ACC112 (cell line): ENCODE measurements around the gene SIAE.
"Not testable (repeated sequence)": the region's sequence is repeated elsewhere in the genome, so short reads cannot be mapped to it uniquely, and the experiment has no call there.

Experiments used
- H2AFZ ChIP-seq: fragments of 200-600 bp; sonication (generic); one replicate; pipeline ENCODE4 v1.6.0; 2017; ENCODE audit warnings: antibody characterized with exemption, low read length; ENCODE audit not compliant: unreplicated experiment
- H3K27ac ChIP-seq: fragments of 200-600 bp; sonication (generic); 2 replicates; pipeline ENCODE4 v1.5.1; 2014; ENCODE audit warnings: low read depth, mild to moderate bottlenecking, antibody characterized with exemption, low read length, moderate library complexity
- H3K27me3 ChIP-seq: fragments of 200-600 bp; sonication (generic); 2 replicates; pipeline ENCODE4 v1.6.1; 2014; ENCODE audit warnings: mild to moderate bottlenecking, antibody characterized with exemption, low read length, moderate library complexity, mixed read lengths; ENCODE audit not compliant: insufficient read depth
- H3K36me3 ChIP-seq: fragments of 200-600 bp; sonication (generic); 2 replicates; pipeline ENCODE4 v1.6.1; 2016; ENCODE audit warnings: mild to moderate bottlenecking, antibody characterized with exemption, low read length, moderate library complexity, mixed read lengths; ENCODE audit not compliant: insufficient read depth
- H3K4me1 ChIP-seq: fragments of 200-600 bp; sonication (generic); one replicate; pipeline ENCODE4 v1.6.1; 2016; ENCODE audit warnings: low read length, mixed read lengths; ENCODE audit not compliant: insufficient read depth, unreplicated experiment, control insufficient read depth
- H3K4me3 ChIP-seq: fragments of 200-600 bp; sonication (generic); 2 replicates; pipeline ENCODE4 v1.5.1; 2014; ENCODE audit warnings: mild to moderate bottlenecking, low read depth, low read length
- H3K79me2 ChIP-seq: fragments of 200-600 bp; sonication (generic); one replicate; pipeline ENCODE4 v1.6.0; 2016; ENCODE audit warnings: low read length; ENCODE audit not compliant: control insufficient read depth, unreplicated experiment, insufficient read depth

SIAE gene

GRCh38 chr11:124605719-124606118 lies 67.8 kb downstream of the SIAE start:
- Histone ChIP-seq H3K4me1 (peaks cover 11% of the 10 kb centered on the region), H3K79me2 (no peaks in the 10 kb centered on the region), H3K27me3 (no peaks in the 10 kb centered on the region), H3K4me3 (no peak overlapping the region), H2AFZ (no peak overlapping the region), H3K36me3 (no peaks in the 10 kb centered on the region), H3K27ac (no peak overlapping the region)

DNA sequence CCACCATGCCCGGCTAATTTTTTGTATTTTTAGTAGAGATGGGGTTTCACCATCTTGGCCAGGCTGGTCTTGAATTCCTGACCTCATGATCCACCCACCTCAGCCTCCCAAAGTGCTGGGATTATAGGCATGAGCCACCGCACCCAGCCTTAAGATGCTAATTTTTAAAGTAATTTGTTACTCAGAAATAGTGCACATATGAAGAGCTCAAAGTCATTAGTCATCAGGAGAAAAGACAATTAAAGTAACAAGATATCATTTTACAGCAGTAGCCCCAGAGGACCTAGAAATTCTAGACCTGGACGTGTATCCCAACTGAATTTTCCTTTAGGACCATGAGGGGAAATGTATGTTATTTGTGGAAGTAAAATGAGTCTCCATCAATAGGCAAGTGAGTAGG lies 70.8 kb downstream of the SIAE start:
- H3K36me3 ChIP-seq, H3K27me3 ChIP-seq, H2AFZ ChIP-seq, H3K79me2 ChIP-seq, H3K27ac ChIP-seq, H3K4me3 ChIP-seq: not testable (repeated sequence)
- peaks cover 11% of the 10 kb centered on the region for H3K4me1 ChIP-seq

DNA sequence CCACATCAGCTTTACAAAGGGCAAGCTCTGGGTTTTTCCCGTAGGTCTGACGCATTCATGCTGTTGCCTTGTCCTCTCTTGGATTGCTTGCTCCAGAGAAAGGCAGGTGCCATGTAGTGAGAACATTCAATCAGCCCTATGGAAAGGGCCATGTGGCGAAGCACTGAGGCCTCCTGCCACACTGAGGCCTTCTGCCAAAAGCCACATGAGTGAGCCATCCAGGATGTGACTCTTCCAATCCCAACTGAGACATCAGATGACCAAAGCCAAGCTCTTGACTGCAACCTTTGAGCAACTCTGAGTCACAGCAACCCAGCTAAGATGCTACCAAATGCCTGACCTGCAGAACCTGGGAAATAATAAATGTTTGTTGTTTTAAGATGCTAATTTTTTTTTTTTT lies 71.3 kb downstream of the SIAE start:
- no peak overlapping the region for H2AFZ ChIP-seq
- H3K27me3 ChIP-seq = peaks cover 10% of the 10 kb centered on the region
- no peaks in the 10 kb centered on the region for H3K36me3 ChIP-seq
- no peak overlapping the region for H3K4me3 ChIP-seq
- peak overlapping the region; percentile 27; the same call in 1 of the 2 replicates for H3K27ac ChIP-seq
- peaks cover 11% of the 10 kb centered on the region for H3K4me1 ChIP-seq
- H3K79me2 ChIP-seq = no peaks in the 10 kb centered on the region

DNA sequence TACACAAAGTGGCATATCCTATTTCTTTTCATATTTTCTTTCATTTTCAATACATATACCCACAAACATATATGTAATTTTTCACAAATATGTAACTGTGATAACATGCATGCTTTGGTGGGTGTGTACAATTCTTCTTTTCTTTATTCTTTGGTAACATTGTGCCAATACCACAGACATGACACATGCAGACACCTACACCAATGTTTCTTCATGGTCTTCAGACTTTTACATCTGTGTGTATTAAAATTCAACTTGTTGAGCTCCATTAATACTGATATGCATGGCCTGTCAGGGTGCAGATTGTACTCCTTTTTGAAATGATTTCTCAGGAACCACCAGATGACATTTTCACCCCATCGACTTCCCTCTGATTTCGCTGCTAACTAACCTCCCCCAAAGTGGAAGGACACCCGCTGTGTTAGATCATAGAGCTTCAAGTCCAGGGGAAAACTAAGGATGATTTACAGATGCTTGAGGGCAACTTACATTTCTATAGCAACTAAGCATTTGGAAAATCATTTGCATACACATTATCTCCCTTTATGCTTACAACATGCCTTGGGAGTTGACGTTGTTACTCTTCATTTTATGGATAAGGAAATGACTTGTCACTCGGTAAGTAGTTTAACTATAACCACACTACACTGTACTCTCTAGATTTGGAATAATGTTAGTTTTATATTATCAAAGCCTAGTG lies 72.8 kb downstream of the SIAE start:
- no peaks in the 10 kb centered on the region for H3K79me2 ChIP-seq
- H3K27ac ChIP-seq = no peak overlapping the region
- H3K4me3 ChIP-seq = no peak overlapping the region
- H2AFZ ChIP-seq = no peak overlapping the region
- H3K27me3 ChIP-seq = peaks cover 24% of the 10 kb centered on the region
- no peaks in the 10 kb centered on the region for H3K36me3 ChIP-seq
- peaks cover 11% of the 10 kb centered on the region for H3K4me1 ChIP-seq

- Histone ChIP-seq H3K4me3 (no peak overlapping the region), H3K36me3 (no peaks in the 10 kb centered on the region), H3K27ac (no peak overlapping the region), H3K4me1 (peaks cover 11% of the 10 kb centered on the region), H3K79me2 (no peaks in the 10 kb centered on the region), H3K27me3 (peaks cover 46% of the 10 kb centered on the region), H2AFZ (no peak overlapping the region)
These were observed 75.9 kb downstream of the SIAE start for GRCh38 chr11:124597626-124598025.

DNA sequence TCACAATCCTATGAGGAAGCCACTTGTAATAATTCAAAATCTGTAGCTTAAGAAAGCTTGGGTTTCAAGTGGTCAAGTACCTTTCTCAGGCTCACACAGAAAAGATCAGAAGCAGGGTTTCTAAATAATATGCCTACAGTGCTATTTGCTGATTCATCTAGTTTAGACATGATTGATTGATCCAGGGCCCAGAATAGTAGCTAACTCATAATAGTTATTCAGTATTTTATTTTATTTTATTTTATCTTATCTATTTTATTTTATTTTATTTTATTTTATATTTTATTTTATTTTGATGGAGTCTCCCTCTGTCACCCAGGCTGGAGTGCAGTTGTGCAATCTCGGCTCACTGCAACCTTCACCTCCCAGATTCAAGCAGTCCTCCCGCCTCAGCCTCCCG lies 78.2 kb downstream of the SIAE start:
- Histone ChIP-seq H3K36me3 (no peaks in the 10 kb centered on the region), H3K4me3 (no peak overlapping the region), H3K4me1 (no peaks in the 10 kb centered on the region), H3K27me3 (peaks cover 53% of the 10 kb centered on the region), H3K79me2 (no peaks in the 10 kb centered on the region), H3K27ac (no peak overlapping the region), H2AFZ (no peak overlapping the region)

GRCh38 chr11:124592627-124593026 lies 80.9 kb downstream of the SIAE start:
- no peaks in the 10 kb centered on the region for H3K4me1 ChIP-seq
- no peak overlapping the region for H3K4me3 ChIP-seq
- no peak overlapping the region for H2AFZ ChIP-seq
- H3K79me2 ChIP-seq = no peaks in the 10 kb centered on the region
- no peak overlapping the region for H3K27ac ChIP-seq
- peaks cover 70% of the 10 kb centered on the region for H3K27me3 ChIP-seq
- no peaks in the 10 kb centered on the region for H3K36me3 ChIP-seq

- peaks cover 62% of the 10 kb centered on the region for H3K27me3 ChIP-seq
- H3K36me3 ChIP-seq = no peaks in the 10 kb centered on the region
- no peaks in the 10 kb centered on the region for H3K79me2 ChIP-seq
- H3K4me1 ChIP-seq = no peaks in the 10 kb centered on the region
- H3K4me3 ChIP-seq = no peak overlapping the region
- H2AFZ ChIP-seq = no peak overlapping the region
- H3K27ac ChIP-seq = no peak overlapping the region
These were observed 82.1 kb downstream of the SIAE start for GRCh38 chr11:124591430-124591829.

DNA sequence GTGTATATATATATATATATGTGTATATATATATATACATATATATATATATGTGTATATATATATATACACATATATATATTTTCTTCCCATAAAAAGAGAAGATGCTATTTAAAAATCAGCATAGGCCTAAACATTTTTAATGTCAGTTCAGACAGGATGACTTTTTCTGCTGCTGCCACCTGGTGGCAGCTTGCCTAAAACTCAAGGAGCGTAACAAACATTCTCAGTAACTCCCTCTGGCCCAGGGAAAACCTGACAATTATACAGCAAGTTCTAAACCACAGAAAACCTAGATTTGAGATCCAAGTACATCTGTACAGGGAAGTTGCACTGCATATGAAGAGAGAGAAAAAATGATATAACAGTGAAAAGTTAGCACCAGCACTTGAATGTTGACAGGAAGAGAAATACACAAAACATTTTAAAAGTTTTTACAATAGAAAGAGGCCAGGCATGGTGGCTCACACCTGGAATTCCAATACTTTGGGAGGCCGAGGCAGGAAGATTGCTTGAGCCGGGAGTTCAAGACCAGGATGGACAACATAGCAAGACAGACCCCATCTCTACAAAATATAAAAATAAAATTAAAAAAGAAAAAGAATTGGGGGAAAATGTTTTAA lies 87.2 kb downstream of the SIAE start:
- Histone ChIP-seq H2AFZ (no peak overlapping the region), H3K4me1 (no peaks in the 10 kb centered on the region), H3K27me3 (peaks cover 49% of the 10 kb centered on the region), H3K36me3 (no peaks in the 10 kb centered on the region), H3K4me3 (no peak overlapping the region), H3K79me2 (no peaks in the 10 kb centered on the region), H3K27ac (no peak overlapping the region)

- Histone ChIP-seq H3K27ac (no peak overlapping the region), H2AFZ (no peak overlapping the region), H3K4me1 (no peaks in the 10 kb centered on the region), H3K27me3 (peaks cover 43% of the 10 kb centered on the region), H3K79me2 (no peaks in the 10 kb centered on the region), H3K36me3 (no peaks in the 10 kb centered on the region), H3K4me3 (no peak overlapping the region)
These were observed 88.7 kb downstream of the SIAE start for GRCh38 chr11:124584681-124585372.

DNA sequence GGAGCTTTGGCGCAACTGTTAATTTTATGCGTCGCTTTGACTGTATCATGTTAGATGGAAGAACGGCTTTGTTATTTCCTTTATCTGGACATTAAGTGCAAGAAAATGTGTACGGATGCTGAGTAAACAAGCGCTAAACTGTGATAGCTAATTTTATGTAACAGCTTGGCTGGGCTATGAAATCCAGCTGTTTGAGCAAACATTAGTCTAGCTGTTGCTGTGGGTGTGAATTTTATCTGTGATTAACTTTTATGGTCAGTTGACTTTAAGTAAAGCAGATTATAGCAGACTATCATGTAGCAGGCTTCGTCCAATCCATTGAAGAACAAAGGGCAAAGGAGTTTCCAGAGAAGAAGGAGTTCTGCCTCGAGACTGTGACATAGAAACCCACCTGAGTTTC lies 89.8 kb downstream of the SIAE start:
- Histone ChIP-seq H3K27ac (no peak overlapping the region), H3K36me3 (no peaks in the 10 kb centered on the region), H3K4me1 (no peaks in the 10 kb centered on the region), H3K4me3 (no peak overlapping the region), H2AFZ (no peak overlapping the region), H3K79me2 (no peaks in the 10 kb centered on the region), H3K27me3 (peaks cover 40% of the 10 kb centered on the region)
